Measurements from ENCODE around the gene APOBEC3B. TPM values are rescaled to one million over a fixed set of nuclear protein-coding genes. Genes with fewer than 3 reads are reported as not detected.

Gene APOBEC3B
- total and polyA plus RNA-seq, 2 of the 8 experiments (the other 6 are each of a cell fraction or from before 2014, with no cell fraction given) = 14.2 to 74.9 TPM

DNA sequence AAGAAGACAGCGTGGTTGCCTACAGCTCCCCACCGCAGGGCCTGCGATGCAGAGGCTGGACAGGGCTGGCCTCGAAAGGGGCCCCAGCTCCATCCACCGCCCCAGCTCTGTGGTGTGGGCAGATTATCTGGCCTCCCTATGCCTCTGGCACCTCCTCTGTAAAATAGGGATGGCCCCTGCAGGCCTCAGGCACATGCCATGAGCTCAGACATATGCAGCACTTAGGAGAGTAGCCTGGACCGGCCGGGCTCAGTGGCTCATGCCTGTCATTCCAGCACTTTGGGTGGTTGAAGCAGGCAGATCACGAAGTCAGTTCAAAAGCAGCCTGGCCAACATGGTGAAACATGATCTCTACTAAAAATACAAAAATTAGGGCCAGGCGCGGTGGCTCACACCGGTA is 46.1 kb downstream of the APOBEC3B start:
- Histone ChIP-seq H3K36me3 (ENCODE audit: control insufficient read depth in 2 of 4, insufficient read depth in 4 of 4, low read length in 3 of 4) (peaks cover 0 to 2% (median 0%) of the 10 kb centered on the region in 4 experiments; a peak in 1 of 8 replicates), H3K4me2 (ENCODE audit: insufficient read depth in 1 of 2, low read depth in 2 of 2, low read length in 2 of 2) (no peak overlapping the region)

More for the DNA sequence above, 46.1 kb downstream of the APOBEC3B start:
- no peak overlapping the region for H3K14ac ChIP-seq (ENCODE audit: insufficient read length)
- CTCF ChIA-PET (ENCODE audit: partially characterized antibody) = interaction anchor here (0.5 to 2.0 kb wide), 7 partner anchors 14 to 288 kb away, joined by 3 to 5 read pairs (median 3); no protein-coding TSS in a partner anchor
- 91% methylated on average over 11 of the region's 11 CpGs; no CpG with 5 or more reads in 1 of the 2 experiments for WGBS, 2 experiments (ENCODE audit: extremely low coverage in 1 of 2, insufficient coverage in 1 of 2, insufficient read length in 1 of 2, insufficient replicate concordance in 2 of 2, low coverage in 1 of 2, low lambda C conversion rate in 2 of 2, missing lambda C conversion rate in 1 of 2)
- no peak overlapping the region for H2AK5ac ChIP-seq (ENCODE audit: low read depth, low read length)
- TF ChIP-seq RAD21 (IDR thresholded peaks at IDR 0.05 in 1 of 2, conservative IDR thresholded peaks at IDR 0.05 in 1 of 2; ENCODE audit: low read depth in 2 of 2, low read length in 2 of 2) (no peak), YY1 (IDR thresholded peaks at IDR 0.05; ENCODE audit: low read depth, low read length) (no peak), MAFK (IDR thresholded peaks at IDR 0.05; ENCODE audit: low read depth, low read length) (no peak)
- TF ChIP-seq, protein P1, sequence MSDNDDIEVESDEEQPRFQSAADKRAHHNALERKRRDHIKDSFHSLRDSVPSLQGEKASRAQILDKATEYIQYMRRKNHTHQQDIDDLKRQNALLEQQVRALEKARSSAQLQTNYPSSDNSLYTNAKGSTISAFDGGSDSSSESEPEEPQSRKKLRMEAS (IDR thresholded peaks at IDR 0.05) = peak; percentile 26; the same call in 1 of the 2 replicates
- H2BK15ac ChIP-seq (ENCODE audit: low read length) = no peak overlapping the region
- no peak overlapping the region for H4K5ac ChIP-seq (ENCODE audit: insufficient read length, low read depth, low read length)
- DNase-seq (ENCODE audit: low read depth in 1 of 2, low spot score in 2 of 2) (no peak), FAIRE-seq (no peak)
- H4K91ac ChIP-seq (replicated peaks; ENCODE audit: insufficient read length, low read length) = no peak overlapping the region
- no peak overlapping the region for H3K4me3 ChIP-seq (ENCODE audit: extremely low read depth in 1 of 4, insufficient read depth in 2 of 4, low read depth in 3 of 4, low read length in 4 of 4)
- H3K79me1 ChIP-seq (ENCODE audit: low read depth, low read length) = no peaks in the 10 kb centered on the region
- no peak overlapping the region for H3K4ac ChIP-seq (replicated peaks; ENCODE audit: insufficient read length, low read depth, low read length)
- no peak overlapping the region for H3K56ac ChIP-seq (replicated peaks; ENCODE audit: insufficient read length, low read depth, low read length)
- no peaks in the 10 kb centered on the region for H3K79me2 ChIP-seq (ENCODE audit: control insufficient read depth in 1 of 2, insufficient read depth in 2 of 2, low read length in 2 of 2)
- no peak overlapping the region for H4K8ac ChIP-seq (ENCODE audit: extremely low read depth, insufficient read depth, low read length)
- no peaks in the 10 kb centered on the region; the same call in 1 of the 2 replicates for H3K23me2 ChIP-seq (ENCODE audit: low read depth, low read length)
- H3K27me3 ChIP-seq (replicated peaks in 1 of 4; ENCODE audit: control insufficient read depth in 3 of 4, extremely low read depth in 1 of 4, insufficient read depth in 3 of 4, low read length in 3 of 4) = no peaks in the 10 kb centered on the region
- peak overlapping the region; percentile 48; the same call in 1 of the 2 replicates for H3K18ac ChIP-seq (ENCODE audit: extremely low read depth, low read length)
- no peak overlapping the region for H3K23ac ChIP-seq (ENCODE audit: insufficient read length)
- no peak overlapping the region for H2BK20ac ChIP-seq (ENCODE audit: low read length)
- POLR2A ChIA-PET (ENCODE audit: partially characterized antibody) = interaction anchor here (0.8 to 1.3 kb wide), 4 partner anchors 11 to 291 kb away, joined by 3 to 7 read pairs (median 4); partner anchors contain the start of gene RPL3
- H3K9me3 ChIP-seq (ENCODE audit: insufficient read depth in 2 of 2, low read depth in 1 of 2, low read length in 1 of 2) = no peaks in the 10 kb centered on the region
- no peak overlapping the region for H2AFZ ChIP-seq (ENCODE audit: low read length)
- H2BK5ac ChIP-seq (ENCODE audit: low read depth, low read length) = no peak overlapping the region
- no peaks in the 10 kb centered on the region for H4K20me1 ChIP-seq (replicated peaks in 1 of 2; ENCODE audit: control insufficient read depth in 1 of 2, insufficient read depth in 2 of 2, low read length in 2 of 2)
- H3K4me1 ChIP-seq (replicated peaks in 1 of 4; ENCODE audit: control insufficient read depth in 3 of 4, insufficient read depth in 4 of 4, low read length in 3 of 4) = peaks cover 5 to 21% (median 11%) of the 10 kb centered on the region in 4 experiments
- no peak overlapping the region for H3K27ac ChIP-seq (ENCODE audit: low read depth, low read length)
- H3K9ac ChIP-seq (replicated peaks in 1 of 4; ENCODE audit: extremely low read depth in 1 of 4, low read depth in 3 of 4, low read length in 3 of 4) = no peak overlapping the region
- no peak overlapping the region for H2BK120ac ChIP-seq (replicated peaks; ENCODE audit: low read depth, low read length)
- no peak overlapping the region for H2BK12ac ChIP-seq (ENCODE audit: low read depth, low read length)
